GM12874 (cell line): ENCODE measurements around the gene SPG11.

Experiments used
- CTCF ChIP-seq: IDR thresholded peaks from 2 replicates; pipeline ENCODE4 v1.5.1; 2011; ENCODE audit warnings: low read depth, mild to moderate bottlenecking, control low read depth, low read length, moderate library complexity; ENCODE audit not compliant: insufficient read depth

SPG11 gene

GRCh38 chr15:44537735-44538240 is 125.7 kb downstream of the SPG11 start:
- no peak for TF ChIP-seq CTCF

- no peak for TF ChIP-seq CTCF
Observed at GRCh38 chr15:44536962-44537734, 126.3 kb downstream of the SPG11 start, which contains the start of gene EIF3J. Gene EIF3J, plus strand, starts transcription at chr15:44537147. Its CDS starts 48 bp downstream, at chr15:44537195.

GRCh38 chr15:44536302-44536961 is 127.0 kb downstream of the SPG11 start:
- peak; percentile 48 for TF ChIP-seq CTCF

GRCh38 chr15:44535523-44536301 is 127.8 kb downstream of the SPG11 start:
- TF ChIP-seq CTCF, result no peak

- TF ChIP-seq CTCF, result no peak
Observed at GRCh38 chr15:44535092-44535491, 128.4 kb downstream of the SPG11 start.

GRCh38 chr15:44532689-44533088 is 130.8 kb downstream of the SPG11 start:
- peak; percentile 32 for TF ChIP-seq CTCF

- no peak for TF ChIP-seq CTCF
Observed at GRCh38 chr15:44530653-44531052, 132.8 kb downstream of the SPG11 start.
